ENCODE results near the gene ASCC2.
A peak's percentile ranks its signal among the peaks of the same experiment; 100 is the strongest.

Gene ASCC2

DNA sequence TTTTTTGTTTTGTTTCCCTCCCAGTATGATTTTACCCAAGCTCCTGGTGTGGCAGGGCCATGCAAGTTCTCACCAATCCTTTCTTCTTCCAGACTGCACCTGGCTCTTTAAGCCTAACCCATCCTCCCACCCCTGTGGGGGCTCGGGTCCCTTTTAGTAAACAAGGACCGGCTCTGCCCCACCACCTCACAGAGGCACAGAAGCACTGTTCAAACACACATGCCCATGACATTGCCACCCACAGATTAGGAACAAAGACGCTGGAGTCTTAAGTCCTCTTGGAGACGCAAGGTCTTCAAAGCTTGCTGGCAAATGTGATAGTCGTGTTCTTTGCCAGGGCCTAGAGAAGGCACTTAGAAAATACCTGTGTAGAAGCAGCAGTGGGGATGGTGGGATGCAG is 52.0 kb downstream of the ASCC2 start:
- DNase-seq (ENCODE audit: low read depth), result no peak

DNA sequence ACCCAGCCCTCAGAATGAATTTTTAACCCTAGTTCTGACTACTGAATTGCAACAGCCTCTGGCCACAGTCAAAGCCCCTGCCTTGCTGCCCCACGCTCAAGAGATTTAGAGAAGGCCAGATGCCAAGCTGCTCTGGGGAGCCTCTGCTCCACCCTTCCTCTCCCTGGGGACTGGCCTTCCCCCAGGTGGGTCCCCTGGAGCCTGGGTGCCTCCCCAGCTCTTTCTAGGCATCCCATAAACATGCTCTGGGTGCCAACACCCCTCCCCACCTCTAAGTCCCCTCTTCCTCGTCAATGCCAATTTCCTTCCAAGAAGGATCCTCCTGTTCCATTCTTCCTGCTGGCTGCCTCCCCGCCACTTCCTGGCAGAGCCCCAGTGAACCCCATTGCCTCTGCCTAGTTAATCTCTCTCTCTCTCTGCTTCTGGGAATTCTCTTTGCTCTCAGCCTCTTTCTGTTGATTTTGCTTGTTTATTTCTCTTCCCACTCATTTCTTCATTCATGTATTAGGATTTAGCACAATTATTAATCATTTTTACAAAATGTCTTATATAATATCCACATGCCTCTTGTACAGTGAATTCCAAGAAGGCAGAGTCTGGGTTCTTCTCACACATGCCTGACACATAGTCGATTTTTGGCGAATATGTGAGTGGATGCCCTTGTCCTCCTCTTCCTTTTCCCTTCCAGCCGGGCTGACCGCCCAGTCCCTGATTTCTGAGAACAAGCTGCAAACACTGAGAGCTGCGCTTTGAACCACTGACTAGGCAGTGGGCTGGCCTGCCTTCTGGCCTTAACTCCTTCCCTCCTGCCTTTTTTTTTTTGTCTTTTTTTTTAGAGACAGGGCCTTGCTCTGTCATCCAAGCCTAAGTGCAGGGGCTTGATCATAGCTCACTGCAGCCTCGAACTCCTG is 53.4 kb downstream of the ASCC2 start:
- no peak for DNase-seq (ENCODE audit: low read depth)

DNA sequence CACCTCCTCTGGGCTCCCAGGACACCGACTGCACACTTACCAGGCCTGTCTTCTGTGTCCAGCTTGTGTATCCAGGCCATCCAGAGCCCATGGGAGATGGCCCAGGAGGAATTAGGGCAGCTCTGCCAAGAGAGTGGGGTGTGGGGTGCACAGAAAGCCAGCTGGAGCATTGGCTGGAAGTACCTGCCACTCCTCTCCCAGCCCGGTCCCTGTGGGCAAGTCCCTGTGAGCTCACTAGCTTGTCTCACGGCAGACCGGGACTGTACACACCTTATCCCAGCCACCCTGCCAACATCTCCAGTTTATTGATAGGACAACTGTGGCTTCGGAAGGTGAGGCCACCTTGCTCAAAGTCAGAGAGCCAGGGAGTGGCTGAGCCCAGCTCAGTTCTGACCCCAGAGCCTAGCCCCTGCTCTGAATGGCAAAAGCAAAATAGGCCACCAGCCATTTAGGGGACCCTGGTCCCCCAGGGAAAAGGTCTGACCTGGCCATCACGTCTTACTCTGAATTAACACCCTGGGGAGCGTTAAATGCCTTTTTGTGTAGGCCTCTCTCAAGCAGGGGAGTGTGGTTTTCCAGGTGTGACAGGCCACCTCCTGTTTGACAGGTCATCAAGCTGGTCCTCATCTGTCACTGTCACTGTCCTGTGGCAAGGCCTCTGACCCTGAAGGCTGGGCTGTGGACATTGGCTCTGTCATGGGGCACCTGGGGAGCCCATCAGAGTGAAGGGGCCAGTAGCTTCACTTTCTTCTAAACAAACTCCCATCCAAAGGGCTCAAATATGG is 55.8 kb downstream of the ASCC2 start:
- no peak for DNase-seq (ENCODE audit: low read depth)

DNA sequence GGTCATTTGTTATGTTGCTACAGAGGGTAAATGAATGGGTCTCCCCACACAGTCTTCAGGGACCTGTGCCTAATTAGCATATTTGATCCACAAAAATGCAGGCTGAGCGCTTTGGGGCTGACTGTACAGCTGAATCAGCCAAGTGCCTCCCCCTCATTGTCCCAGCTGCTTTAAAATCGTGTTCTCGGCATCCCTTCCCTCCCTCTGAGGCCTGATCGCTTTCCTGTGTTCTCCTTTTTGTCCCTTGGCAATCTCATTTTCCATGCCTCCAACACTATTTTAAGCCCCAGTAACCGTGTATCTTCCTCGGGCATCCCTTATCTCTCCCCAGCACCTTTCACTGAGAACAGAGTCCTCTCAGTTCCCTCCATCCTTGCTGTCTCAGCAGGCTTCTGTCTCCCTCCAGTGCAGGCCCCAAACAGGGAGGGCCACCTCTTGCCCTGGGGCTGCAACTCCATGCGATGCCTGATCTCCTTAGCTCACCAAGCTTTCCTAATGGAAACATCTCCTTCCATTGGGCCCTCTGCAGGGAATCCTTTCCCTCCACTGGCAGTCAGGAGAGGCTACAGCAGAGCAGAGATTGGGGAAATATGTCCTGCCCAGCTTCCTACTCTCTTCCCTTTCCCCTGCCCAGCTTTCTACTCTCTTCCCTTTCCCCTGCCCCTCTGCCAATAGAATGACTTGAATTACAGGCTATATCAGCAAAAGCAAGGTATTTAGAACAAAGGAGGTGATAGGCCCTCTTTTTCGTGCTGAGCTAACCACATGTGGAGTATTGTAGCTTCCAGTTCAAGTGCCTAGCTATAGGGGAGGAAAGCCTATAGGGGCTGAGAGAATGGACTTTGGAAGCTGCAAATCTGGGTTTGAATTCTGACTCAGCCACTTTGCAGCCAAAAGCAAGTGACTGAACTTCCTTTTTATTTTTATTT is 57.1 kb downstream of the ASCC2 start:
- no peak for DNase-seq (ENCODE audit: low read depth)

DNA sequence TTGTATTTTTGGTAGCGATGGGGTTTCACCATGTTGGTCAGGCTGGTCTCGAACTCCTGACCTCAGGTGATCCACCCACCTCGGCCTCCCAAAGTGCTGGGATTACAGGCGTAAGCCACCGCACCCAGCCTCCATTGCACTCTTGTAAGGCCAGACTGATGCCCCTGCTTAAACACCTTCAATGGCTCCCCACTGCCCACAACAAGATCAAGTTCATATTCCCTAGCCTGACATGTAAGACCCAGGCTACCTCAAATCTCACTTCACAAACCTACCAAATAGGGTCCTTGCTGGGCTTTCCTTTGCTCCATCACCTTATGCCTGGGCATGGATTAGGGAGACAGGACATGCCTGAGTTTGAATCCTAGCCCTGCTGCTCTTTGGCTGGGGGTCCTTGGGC is 57.9 kb downstream of the ASCC2 start:
- DNase-seq (ENCODE audit: low read depth), result no peak

DNA sequence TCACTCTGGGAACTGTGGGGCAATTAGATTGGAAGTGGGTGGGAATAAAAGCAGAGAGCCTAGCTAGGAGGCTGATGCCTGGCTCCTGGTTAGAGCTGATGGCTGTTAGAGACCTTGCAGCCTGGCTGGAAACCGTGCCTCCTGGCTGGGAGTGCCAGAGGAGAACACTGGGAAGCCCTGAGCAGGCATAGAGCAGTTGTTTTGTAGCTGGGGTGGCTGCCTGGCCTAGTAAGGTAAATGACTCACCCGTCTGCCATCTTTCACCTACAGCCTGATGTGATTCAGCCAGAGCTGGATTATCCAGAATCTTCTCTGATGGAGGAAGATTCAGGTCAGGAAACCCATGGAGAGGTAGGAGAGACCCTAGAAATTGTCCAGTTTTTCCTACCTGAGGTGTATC is 64.8 kb downstream of the ASCC2 start:
- no peak for DNase-seq (ENCODE audit: low read depth)

DNA sequence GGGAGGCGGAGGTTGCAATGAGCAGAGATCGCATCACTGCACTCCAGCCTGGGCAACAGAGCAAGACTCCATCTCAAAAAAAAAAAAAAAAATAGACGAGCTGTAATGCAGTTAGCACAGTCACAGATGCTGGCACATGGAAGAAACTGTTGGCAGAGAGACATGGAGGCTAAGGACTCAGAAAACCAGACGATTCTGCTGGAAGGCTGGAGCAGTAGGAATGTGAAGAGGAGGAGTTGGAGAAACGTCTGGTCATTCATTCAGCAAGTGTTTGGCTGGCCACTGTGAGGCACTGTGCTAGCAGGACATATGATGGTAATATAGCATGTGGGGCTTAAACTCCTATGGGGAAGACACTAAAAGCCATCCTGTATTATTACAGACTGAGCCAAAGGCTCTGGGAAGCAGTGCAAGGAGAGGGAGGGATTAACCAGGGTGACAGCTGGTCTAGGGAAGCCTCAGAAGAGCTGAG is 65.9 kb downstream of the ASCC2 start:
- no peak for DNase-seq (ENCODE audit: low read depth)

DNA sequence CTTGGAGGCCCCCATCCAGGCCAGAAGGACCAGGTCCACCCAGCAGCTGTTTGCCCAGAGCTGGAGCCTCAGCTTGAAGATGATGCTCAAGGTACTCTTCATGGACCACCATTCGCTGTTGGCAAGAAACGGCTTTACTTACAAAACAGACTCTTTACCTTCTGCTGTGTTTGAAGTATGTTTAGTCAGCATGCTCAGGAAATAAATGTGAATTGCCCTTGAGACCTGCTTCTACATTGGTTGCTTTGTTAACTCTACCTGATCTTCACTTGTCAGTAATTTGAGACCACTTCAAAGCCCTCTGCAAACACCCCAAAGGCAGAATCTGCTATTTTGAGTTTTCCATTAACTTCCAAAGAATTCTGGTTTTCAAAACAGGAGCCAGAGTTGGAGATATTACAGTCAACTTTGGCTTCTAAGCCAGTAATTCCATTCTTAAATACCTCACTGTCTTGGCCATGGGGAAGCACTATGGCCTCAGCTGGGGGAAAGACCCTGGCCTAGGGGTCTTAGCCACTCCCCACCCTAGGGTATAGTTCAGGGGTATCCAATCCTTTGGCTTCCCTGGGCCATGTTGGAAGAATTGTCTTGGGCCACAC is 68.3 kb downstream of the ASCC2 start:
- no peak for DNase-seq (ENCODE audit: low read depth)

DNA sequence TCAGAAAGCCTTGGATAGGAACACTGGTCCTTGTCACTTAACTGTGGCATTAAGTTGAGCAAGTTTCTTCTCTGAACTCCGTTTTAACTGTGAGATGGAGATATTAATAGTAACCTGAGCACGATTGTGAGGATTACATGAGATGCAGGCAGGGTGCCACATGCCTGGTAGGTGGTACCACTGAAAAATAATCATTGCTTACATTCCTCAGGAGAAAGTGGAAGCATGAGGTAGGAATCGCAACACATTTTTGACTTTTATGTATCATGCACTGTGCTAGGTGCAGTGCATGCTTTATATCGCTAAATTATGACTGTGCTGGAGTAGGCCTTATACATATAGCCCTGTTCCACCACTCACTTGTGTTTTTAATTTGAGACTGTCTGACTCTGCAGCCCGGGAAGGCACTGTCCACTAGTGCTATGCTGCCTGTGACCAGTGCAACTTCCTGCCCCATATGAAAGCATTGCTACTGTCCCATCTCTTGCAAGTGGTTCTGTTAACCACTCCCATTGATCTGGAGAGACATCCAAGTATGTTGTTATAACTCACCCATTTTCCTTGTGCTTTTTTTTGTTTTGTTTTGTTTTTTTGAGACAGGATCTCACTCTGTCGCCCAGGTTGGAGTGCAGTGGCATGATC is 69.9 kb downstream of the ASCC2 start:
- DNase-seq (ENCODE audit: low read depth), result no peak

DNA sequence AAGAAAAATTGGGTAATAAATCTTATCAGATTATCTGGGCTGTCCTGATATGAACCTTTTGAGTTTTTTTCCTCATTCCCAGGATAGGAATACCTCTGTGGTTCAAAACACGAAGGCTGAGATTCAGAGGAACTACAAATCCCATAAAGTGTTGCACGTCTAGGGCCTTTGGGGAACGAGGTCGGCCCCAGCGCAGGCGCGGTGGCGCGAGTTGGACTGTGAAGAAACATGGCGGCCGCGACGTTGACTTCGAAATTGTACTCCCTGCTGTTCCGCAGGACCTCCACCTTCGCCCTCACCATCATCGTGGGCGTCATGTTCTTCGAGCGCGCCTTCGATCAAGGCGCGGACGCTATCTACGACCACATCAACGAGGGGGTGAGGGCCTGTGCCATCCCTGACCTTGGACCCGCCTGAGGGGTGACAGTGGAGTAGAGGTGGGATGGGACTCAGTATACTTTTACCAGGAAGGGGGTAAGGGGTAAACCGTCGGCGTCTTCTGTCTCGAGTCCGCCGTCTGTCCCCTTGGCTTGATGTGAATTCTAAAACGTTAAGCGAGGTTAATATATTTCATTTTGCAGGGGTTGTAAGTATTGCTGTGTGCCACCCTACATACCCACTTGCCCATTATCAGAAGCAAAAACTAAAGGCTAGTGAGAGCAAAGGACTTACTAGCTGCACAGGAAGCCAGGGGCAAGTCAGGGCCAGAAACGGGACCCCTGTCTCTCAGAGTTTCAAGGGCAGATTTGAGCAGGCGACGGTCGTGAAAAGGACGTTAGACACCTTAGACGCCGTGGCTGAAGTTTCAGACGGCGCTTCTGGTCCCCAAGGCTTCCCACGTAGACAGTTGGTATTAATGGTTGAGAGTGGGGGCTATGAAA is 70.7 kb downstream of the ASCC2 start, which contains the start of gene UQCR10:
TSS of gene UQCR10 (plus strand) at position 199 of the 881 bp plus-strand sequence. CDS start at position 229, 30 bp downstream.
- peak; percentile 89 for DNase-seq (ENCODE audit: low read depth)

DNA sequence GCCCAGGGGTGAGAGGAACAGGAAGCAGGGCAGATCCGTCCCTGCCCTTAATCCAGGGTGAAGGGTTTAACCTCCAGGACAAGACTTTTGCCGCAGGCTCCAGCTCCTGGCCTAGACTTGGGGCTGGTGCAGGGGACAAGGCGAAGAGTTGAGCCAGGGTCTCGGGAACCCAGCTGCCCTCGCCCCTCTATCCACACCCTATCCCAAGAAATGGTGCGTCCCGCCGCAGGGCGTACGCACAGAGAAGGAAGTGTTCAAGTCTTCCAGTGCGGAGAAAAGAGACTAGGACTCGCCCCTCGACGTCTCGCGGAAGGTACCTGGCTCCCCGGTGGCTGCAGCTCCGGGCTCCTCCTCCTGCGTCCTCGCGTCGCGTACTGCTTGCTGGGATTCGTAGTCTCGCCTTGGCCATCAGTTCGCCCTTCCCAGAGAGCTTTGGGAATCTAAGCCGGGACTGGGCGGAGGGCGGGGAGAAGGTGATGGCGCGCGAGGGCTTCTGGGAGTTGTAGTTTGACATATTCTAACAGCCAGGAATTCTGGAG is 71.4 kb downstream of the ASCC2 start, which contains the start of gene ZMAT5:
TSS of gene ZMAT5 (minus strand) at position 376 of the 539 bp plus-strand sequence. CDS start 18,463 bp downstream, outside the sequence.
- peak; percentile 82 for DNase-seq (ENCODE audit: low read depth)

DNA sequence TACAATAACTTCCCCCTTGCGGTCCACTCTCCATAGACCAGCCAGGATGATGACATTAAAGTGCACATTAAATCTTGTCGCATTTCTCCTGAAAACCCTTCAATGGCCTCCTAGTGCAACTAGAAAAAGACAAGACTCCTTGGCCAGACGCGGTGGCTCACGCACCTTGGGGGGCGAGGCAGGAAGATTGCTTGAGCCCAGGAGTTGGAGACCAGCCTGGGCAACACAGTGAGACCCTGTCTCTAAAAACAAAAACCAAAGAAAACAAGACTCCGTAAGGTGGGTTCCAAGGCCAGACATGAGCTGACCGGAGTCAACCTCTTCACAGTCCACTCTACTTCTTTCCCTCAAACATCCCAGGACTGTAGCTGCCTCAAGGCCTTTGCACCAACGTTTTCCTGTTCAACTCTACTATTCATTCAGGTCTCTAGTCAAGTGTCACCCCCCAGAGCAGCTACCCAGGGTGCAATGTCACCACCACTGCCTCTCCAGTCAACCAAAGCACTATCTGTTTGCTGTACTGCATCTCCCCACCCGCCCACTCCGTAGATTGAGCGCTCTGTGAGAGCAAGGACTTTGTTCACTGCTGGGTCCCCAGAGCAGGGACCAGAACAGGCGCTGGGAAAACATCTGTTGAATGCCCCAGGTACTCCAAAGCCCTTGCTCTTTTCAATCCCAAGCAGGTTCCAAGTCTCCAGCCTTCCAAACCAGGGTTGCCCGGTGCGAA is 72.0 kb downstream of the ASCC2 start:
- peak; percentile 15 for DNase-seq (ENCODE audit: low read depth)

DNA sequence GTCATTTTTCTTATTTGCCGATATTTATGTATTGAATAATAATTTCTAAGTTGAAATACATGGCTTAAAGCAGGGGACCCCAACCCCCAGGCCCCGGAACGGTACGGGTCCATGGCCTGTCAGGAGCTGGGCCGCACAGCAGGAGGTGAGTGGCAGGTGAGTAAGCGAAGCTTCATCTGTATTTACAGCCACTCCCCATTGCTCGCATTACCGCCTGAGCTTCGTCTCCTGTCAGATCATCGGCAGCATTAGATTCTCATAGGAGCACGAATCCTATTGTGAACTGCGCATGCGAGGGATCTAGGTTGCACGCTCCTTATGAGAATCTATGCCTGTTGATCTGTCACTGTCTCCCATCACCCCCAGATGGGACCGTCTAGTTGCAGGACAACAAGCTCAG is 75.8 kb downstream of the ASCC2 start:
- no peak for DNase-seq (ENCODE audit: low read depth)

DNA sequence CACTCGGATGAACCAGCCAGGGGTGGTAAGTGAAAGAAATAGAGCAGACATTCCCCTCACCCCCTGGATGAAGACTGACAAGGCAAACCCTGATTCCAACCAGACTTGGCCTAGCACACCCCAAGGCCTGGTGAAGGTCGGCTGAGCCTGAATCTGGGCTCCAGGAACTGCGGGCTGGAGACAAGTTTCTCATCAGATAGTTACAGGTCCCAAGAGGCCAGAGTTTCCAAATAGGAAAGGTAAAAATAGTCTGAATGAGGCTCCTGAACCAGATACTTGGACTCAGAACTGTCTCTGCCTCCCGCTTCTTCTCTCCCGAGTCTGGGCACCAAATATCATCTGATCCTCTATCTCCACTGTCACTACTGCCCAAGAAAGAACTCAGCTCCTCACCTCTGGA is 79.1 kb downstream of the ASCC2 start:
- DNase-seq (ENCODE audit: low read depth), result no peak

DNA sequence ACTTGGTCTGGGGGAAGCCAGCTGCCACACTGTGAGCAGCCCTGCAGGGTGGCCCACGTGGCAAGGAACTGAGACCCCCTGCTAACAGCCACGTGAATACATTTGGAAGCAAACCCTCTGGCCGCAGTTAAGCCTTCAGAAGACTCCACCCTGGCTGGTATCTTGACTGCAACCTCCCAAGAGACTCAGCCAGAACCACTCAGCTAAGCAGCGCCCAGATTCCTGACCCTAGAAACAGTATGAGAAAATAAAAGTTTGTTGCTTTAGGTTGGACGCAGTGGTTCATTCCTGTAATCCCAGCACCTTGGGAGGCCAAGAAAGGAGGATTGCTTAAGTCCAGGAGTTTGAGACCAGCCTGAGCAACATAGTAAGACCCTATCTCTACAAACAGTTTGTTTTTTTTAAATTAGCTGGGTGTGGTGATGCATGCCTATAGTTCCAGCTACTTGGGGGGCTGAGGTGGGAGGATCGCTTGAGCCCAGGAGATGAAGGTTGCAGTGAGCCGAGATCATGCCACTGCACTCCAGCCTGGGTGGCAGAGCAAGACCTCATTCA is 79.9 kb downstream of the ASCC2 start:
- no peak for DNase-seq (ENCODE audit: low read depth)

DNA sequence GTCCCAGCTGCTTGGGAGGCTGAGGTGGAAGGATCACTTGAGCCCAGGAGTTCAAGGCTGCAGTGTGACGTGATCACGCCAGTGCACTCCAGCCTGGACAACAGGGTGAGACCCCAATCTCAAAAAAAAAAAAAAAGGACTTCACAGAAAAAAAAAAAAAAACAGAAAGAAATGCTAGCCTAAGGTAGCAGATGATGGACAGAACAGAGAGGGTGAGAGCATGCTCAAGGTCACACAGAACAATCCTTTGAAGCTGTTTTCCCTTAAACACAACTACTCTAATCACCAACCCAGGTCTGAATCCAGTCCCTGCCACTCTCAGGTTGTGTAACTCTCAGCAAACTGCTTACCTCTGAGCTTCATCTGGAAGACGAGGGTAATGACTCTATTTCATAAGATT is 81.0 kb downstream of the ASCC2 start:
- no peak for DNase-seq (ENCODE audit: low read depth)

DNA sequence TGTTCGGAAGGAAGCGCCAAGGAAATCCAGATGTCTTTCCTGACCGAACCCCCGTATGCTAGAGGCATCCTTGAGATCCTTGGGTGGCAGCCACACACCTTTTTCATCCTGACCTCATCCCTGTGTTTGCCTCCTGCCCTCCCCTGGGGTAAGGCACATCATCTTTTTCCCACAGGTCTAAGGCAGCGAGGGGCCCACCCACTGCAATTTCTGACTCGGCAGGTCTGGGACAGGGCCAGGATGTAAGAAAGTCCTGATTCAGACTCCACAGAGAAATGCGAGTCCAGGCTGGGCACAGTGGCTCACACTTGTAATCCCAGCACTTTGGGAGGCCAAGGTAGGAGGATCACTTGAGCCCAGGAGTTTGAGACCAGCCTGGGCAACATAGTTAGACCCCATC is 81.7 kb downstream of the ASCC2 start:
- no peak for DNase-seq (ENCODE audit: low read depth)

DNA sequence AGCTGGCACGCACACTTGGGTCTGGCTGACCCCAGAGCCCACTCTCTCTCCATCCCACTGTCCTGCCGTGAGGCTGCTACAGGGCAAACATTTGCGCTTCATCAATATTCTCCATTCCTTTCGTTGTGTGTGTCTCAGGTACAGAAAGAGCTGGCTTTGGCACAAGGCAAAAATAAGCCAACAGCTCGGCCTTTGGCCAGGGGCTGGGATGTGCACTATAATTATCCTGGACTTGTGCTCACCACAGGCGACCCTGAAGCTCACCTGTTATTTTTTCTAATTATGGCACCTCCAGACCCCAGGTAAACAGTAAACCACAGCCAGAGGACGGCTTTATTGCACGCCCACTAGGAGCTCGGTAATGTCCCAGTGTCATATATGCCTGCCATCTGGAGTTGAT is 82.2 kb downstream of the ASCC2 start:
- DNase-seq (ENCODE audit: low read depth), result no peak
